H9 (cell line): ENCODE results near the gene NDUFB4. TPM values are rescaled to one million over a fixed set of nuclear protein-coding genes. Genes with fewer than 3 reads are reported as not detected.

ENCODE experiments used
- DNase-seq: peaks from one replicate; pipeline ENCODE4 v3.0.0-alpha.2; 2017
- H2AFZ ChIP-seq: one replicate; pipeline ENCODE4 v1.6.1; 2013; ENCODE audit warnings: mild to moderate bottlenecking, low read length, control low read depth, moderate library complexity
- H2AK5ac ChIP-seq: 2 replicates; pipeline ENCODE4 v1.6.1; 2013; ENCODE audit warnings: low read length, control low read depth, mixed read lengths; ENCODE audit not compliant: insufficient read length
- H2BK120ac ChIP-seq: one replicate; pipeline ENCODE4 v1.6.1; 2013; ENCODE audit warnings: low read depth, mild to moderate bottlenecking, low read length, control low read depth, inconsistent platforms; ENCODE audit not compliant: poor library complexity, severe bottlenecking
- H2BK12ac ChIP-seq: 2 replicates; pipeline ENCODE4 v1.6.1; 2013; ENCODE audit warnings: low read length, control low read depth, mixed read lengths, low read depth; ENCODE audit not compliant: insufficient read length
- H2BK15ac ChIP-seq: 2 replicates; pipeline ENCODE4 v1.6.1; 2013; ENCODE audit warnings: low read depth, low read length, control low read depth
- H2BK20ac ChIP-seq: one replicate; pipeline ENCODE4 v1.6.1; 2013; ENCODE audit warnings: low read depth, mild to moderate bottlenecking, low read length, control low read depth, inconsistent platforms; ENCODE audit not compliant: poor library complexity, severe bottlenecking
- H2BK5ac ChIP-seq: 2 replicates; pipeline ENCODE4 v1.6.1; 2013; ENCODE audit warnings: low read length, control low read depth, mixed read lengths; ENCODE audit not compliant: insufficient read length
- H3K14ac ChIP-seq: 2 replicates; pipeline ENCODE4 v1.6.1; 2013; ENCODE audit warnings: low read length, control low read depth; ENCODE audit not compliant: insufficient read depth
- H3K18ac ChIP-seq: 2 replicates; pipeline ENCODE4 v1.6.1; 2013; ENCODE audit warnings: low read depth, mild to moderate bottlenecking, mixed read lengths, low read length, control low read depth; ENCODE audit not compliant: insufficient read length
- H3K23ac ChIP-seq: 2 replicates; pipeline ENCODE4 v1.6.1; 2013; ENCODE audit warnings: low read length, control low read depth, mixed read lengths, low read depth; ENCODE audit not compliant: insufficient read length
- H3K23me2 ChIP-seq: 2 replicates; pipeline ENCODE4 v1.6.1; 2013; ENCODE audit warnings: low read depth, mild to moderate bottlenecking, mixed read lengths, low read length, control low read depth; ENCODE audit not compliant: insufficient read length, poor library complexity, severe bottlenecking
- H3K27ac ChIP-seq: 2 replicates; pipeline ENCODE4 v1.5.1; 2013; ENCODE audit warnings: low read length, control low read depth, mixed read lengths, low read depth; ENCODE audit not compliant: insufficient read length
- H3K27me3 ChIP-seq: 2 replicates; pipeline ENCODE4 v1.6.1; 2013; ENCODE audit warnings: low read length, control low read depth, inconsistent platforms; ENCODE audit not compliant: insufficient read depth
- H3K4ac ChIP-seq: 2 replicates; pipeline ENCODE4 v1.6.1; 2013; ENCODE audit warnings: low read depth, mild to moderate bottlenecking, control low read depth, inconsistent platforms, low read length, moderate library complexity
- H3K4me1 ChIP-seq: 2 replicates; pipeline ENCODE4 v1.6.1; 2013; ENCODE audit warnings: low read length, control low read depth, inconsistent platforms; ENCODE audit not compliant: insufficient read depth
- H3K4me2 ChIP-seq: 2 replicates; pipeline ENCODE4 v1.6.1; 2013; ENCODE audit warnings: low read length, control low read depth, mixed read lengths; ENCODE audit not compliant: insufficient read length, insufficient read depth
- H3K56ac ChIP-seq: 2 replicates; pipeline ENCODE4 v1.6.1; 2013; ENCODE audit warnings: low read depth, mild to moderate bottlenecking, mixed read lengths, low read length, control low read depth; ENCODE audit not compliant: insufficient read length
- H3K79me1 ChIP-seq: 2 replicates; pipeline ENCODE4 v1.6.1; 2013; ENCODE audit warnings: low read depth, mild to moderate bottlenecking, moderate library complexity, low read length, control low read depth, inconsistent platforms; ENCODE audit not compliant: insufficient read depth, poor library complexity, severe bottlenecking
- H3K79me2 ChIP-seq: 2 replicates; pipeline ENCODE4 v1.6.1; 2013; ENCODE audit warnings: low read length, control low read depth, inconsistent platforms; ENCODE audit not compliant: insufficient read depth
- H3K9ac ChIP-seq: 2 replicates; pipeline ENCODE4 v1.6.1; 2013; ENCODE audit warnings: low read length, control low read depth, mixed read lengths; ENCODE audit not compliant: insufficient read length; ENCODE audit errors: extremely low read depth
- H3K9me3 ChIP-seq: one replicate; pipeline ENCODE4 v1.6.1; 2013; ENCODE audit warnings: low read depth, low read length, inconsistent platforms; ENCODE audit not compliant: control insufficient read depth
- H3T11ph ChIP-seq: one replicate; pipeline ENCODE4 v1.6.1; 2013; ENCODE audit warnings: mild to moderate bottlenecking, low read length, control low read depth, inconsistent platforms
- H4K20me1 ChIP-seq: one replicate; pipeline ENCODE4 v1.6.1; 2013; ENCODE audit not compliant: control insufficient read depth, insufficient read length, insufficient read depth
- H4K5ac ChIP-seq: 2 replicates; pipeline ENCODE4 v1.6.1; 2013; ENCODE audit warnings: low read depth, mild to moderate bottlenecking, mixed read lengths, low read length, control low read depth; ENCODE audit not compliant: insufficient read length
- H4K8ac ChIP-seq: replicated peaks from 2 replicates; pipeline ENCODE4 v1.6.1; 2013; ENCODE audit warnings: low read length, control low read depth, mixed read lengths, low read depth; ENCODE audit not compliant: insufficient read length
- H4K91ac ChIP-seq: 2 replicates; pipeline ENCODE4 v1.6.1; 2013; ENCODE audit warnings: low read depth, mild to moderate bottlenecking, moderate library complexity, mixed read lengths, low read length, control low read depth; ENCODE audit not compliant: insufficient read length
- H3K27ac Mint-ChIP-seq, 3 experiments: 2 replicates in 2 of 3; 3 replicates in 1 of 3; pipeline ENCODE4 v1.8.0; 2020 to 2021; ENCODE audit warnings: mixed read lengths in 3 of 3, mild to moderate bottlenecking in 1 of 3, moderate library complexity in 1 of 3
- H3K27me3 Mint-ChIP-seq: 2 replicates; pipeline ENCODE4 v1.8.0; 2021; ENCODE audit warnings: low read depth, mild to moderate bottlenecking, moderate library complexity, mixed read lengths
- H3K36me3 Mint-ChIP-seq, 3 experiments: 2 replicates in 2 of 3; 3 replicates in 1 of 3; pipeline ENCODE4 v1.8.0; 2020 to 2021; ENCODE audit warnings: low read depth in 3 of 3, mixed read lengths in 3 of 3; ENCODE audit not compliant: insufficient read depth in 1 of 3
- H3K4me1 Mint-ChIP-seq, 2 experiments: 2 replicates each; pipeline ENCODE4 v1.8.0; 2020; ENCODE audit warnings: mixed read lengths in 2 of 2
- H3K4me3 Mint-ChIP-seq, 2 experiments: 2 replicates in 1 of 2; 3 replicates in 1 of 2; pipeline ENCODE4 v1.8.0; 2020 to 2021; ENCODE audit warnings: mild to moderate bottlenecking in 2 of 2, mixed read lengths in 2 of 2, moderate library complexity in 1 of 2
- H3K9me3 Mint-ChIP-seq, 2 experiments: 2 replicates in 1 of 2; 3 replicates in 1 of 2; pipeline ENCODE4 v1.8.0; 2020; ENCODE audit warnings: mild to moderate bottlenecking in 2 of 2, mixed read lengths in 2 of 2, moderate library complexity in 1 of 2
- CTCF ChIP-seq: fragments of 200-600 bp; sonication (generic); conservative IDR thresholded peaks from 3 replicates; pipeline ENCODE4 v1.8.0; 2021; ENCODE audit warnings: antibody characterized with exemption, mild to moderate bottlenecking
- WGBS: extraction: QIAGEN DNeasy Blood & Tissue Kit; methylation state at CpG from one replicate; pipeline ENCODE4 v1.1.7; 2013; ENCODE audit warnings: missing lambda C conversion rate, low lambda C conversion rate, mixed read lengths; ENCODE audit not compliant: insufficient read length; ENCODE audit errors: extremely low coverage; 5-methylcytosine and 5-hydroxymethylcytosine counted together
- total RNA-seq: library from RNA; stranded (reverse); gene quantifications from 2 replicates; pipeline ENCODE4 v1.2.1, GENCODE V29; 2021

NDUFB4 gene
- total RNA-seq, 1 experiment from 2014 or later = 217 TPM

- no peaks in the 10 kb centered on the region for H3K9me3 ChIP-seq
- H2BK120ac ChIP-seq = no peak overlapping the region
- no peak overlapping the region for H2AK5ac ChIP-seq
- no peak overlapping the region for H3K27ac ChIP-seq
- no peak overlapping the region for H3K56ac ChIP-seq
- H3K27me3 ChIP-seq = no peaks in the 10 kb centered on the region
- H3K4me2 ChIP-seq = no peak overlapping the region
- no peaks in the 10 kb centered on the region for H3K79me1 ChIP-seq
- no peaks in the 10 kb centered on the region for H3K27me3 Mint-ChIP-seq
- no peak overlapping the region for H3K27ac Mint-ChIP-seq
- no peak overlapping the region for H4K8ac ChIP-seq
- H3K4me1 ChIP-seq = no peaks in the 10 kb centered on the region; the same call in 1 of the 2 replicates
- no peak overlapping the region for H2BK15ac ChIP-seq
- no peak overlapping the region for H3T11ph ChIP-seq
- peaks cover 25 to 26% of the 10 kb centered on the region in 2 experiments for H3K4me1 Mint-ChIP-seq
- H3K4me3 Mint-ChIP-seq = no peak overlapping the region
- no peak for TF ChIP-seq CTCF
- no peak overlapping the region for H2BK5ac ChIP-seq
- no peak overlapping the region for H3K18ac ChIP-seq
- no peaks in the 10 kb centered on the region for H3K23me2 ChIP-seq
- no peaks in the 10 kb centered on the region for H4K20me1 ChIP-seq
- no peak overlapping the region for H4K5ac ChIP-seq
- no peaks in the 10 kb centered on the region for H3K9me3 Mint-ChIP-seq
- no peaks in the 10 kb centered on the region for H3K36me3 Mint-ChIP-seq
- H2BK20ac ChIP-seq = no peak overlapping the region
- no peak overlapping the region for H3K14ac ChIP-seq
- H3K9ac ChIP-seq = no peak overlapping the region
- no peak overlapping the region for H3K23ac ChIP-seq
- no peak overlapping the region for H2BK12ac ChIP-seq
- H2AFZ ChIP-seq = no peak overlapping the region
- H3K79me2 ChIP-seq = no peaks in the 10 kb centered on the region
- DNase-seq = no peak
- H4K91ac ChIP-seq = no peak overlapping the region
- no CpG with 5 or more reads among the region's 8 CpGs for WGBS
- no peak overlapping the region for H3K4ac ChIP-seq
Observed at GRCh38 chr3:120614765-120615164, 18.6 kb downstream of the NDUFB4 start.
